ENCODE data around the gene ADAP1. TPM values are rescaled to one million over a fixed set of nuclear protein-coding genes. Genes with fewer than 3 reads are reported as not detected.
A peak's percentile ranks its signal among the peaks of the same experiment; 100 is the strongest.

Gene ADAP1
- total RNA-seq, 1 donor from 2014 or later, result 10.0 TPM

GRCh38 chr7:896346-897075 lies 58.0 kb downstream of the ADAP1 start:
- intact Hi-C loops (cut with DNase I), result no loop called here
- ATAC-seq, result no peak
- DNase-seq (ENCODE audit: missing footprints), result no peak

GRCh38 chr7:895451-896052 lies 58.9 kb downstream of the ADAP1 start:
- intact Hi-C loops (cut with DNase I), result no loop called here
- ATAC-seq (no peak), DNase-seq (ENCODE audit: missing footprints) (peak; percentile 47)

GRCh38 chr7:894927-895450 lies 59.5 kb downstream of the ADAP1 start:
- DNase-seq (ENCODE audit: missing footprints), result peak; percentile 11
- ATAC-seq, result no peak
- intact Hi-C loops (cut with DNase I), result no loop called here

- intact Hi-C loops (cut with DNase I), result no loop called here
- DNase-seq (ENCODE audit: missing footprints) (no peak), ATAC-seq (no peak)
These were observed 60.2 kb downstream of the ADAP1 start for GRCh38 chr7:894164-894867.

GRCh38 chr7:893686-894085 lies 60.8 kb downstream of the ADAP1 start:
- ATAC-seq, result no peak
- no peak for DNase-seq (ENCODE audit: missing footprints)
- intact Hi-C loops (cut with DNase I), result no loop called here

GRCh38 chr7:892648-893593 lies 61.6 kb downstream of the ADAP1 start:
- ATAC-seq, result no peak
- intact Hi-C loops (cut with DNase I), result no loop called here
- no peak for DNase-seq (ENCODE audit: missing footprints)

GRCh38 chr7:891805-892204 lies 62.7 kb downstream of the ADAP1 start:
- intact Hi-C loops (cut with DNase I), result no loop called here
- no peak for ATAC-seq
- DNase-seq (ENCODE audit: missing footprints), result no peak

GRCh38 chr7:891291-891690 lies 63.2 kb downstream of the ADAP1 start:
- DNase-seq (ENCODE audit: missing footprints), result no peak

GRCh38 chr7:890868-891267 lies 63.6 kb downstream of the ADAP1 start:
- ATAC-seq (no peak), DNase-seq (ENCODE audit: missing footprints) (no peak)
- intact Hi-C loops (cut with DNase I), result no loop called here

More at GRCh38 chr7:891291-891690, 63.2 kb downstream of the ADAP1 start:
- intact Hi-C loops (cut with DNase I), result no loop called here
- ATAC-seq, result no peak

- intact Hi-C loops (cut with DNase I), result loop anchor here (5.0 to 10.0 kb wide), 2 partner anchors 78 to 285 kb away; no protein-coding TSS in a partner anchor
- DNase-seq (ENCODE audit: missing footprints) (no peak), ATAC-seq (no peak)
These were observed 65.1 kb downstream of the ADAP1 start for GRCh38 chr7:889391-889790.

GRCh38 chr7:889025-889390 lies 65.5 kb downstream of the ADAP1 start:
- ATAC-seq, result no peak
- DNase-seq (ENCODE audit: missing footprints), result peak; percentile 69
- intact Hi-C loops (cut with DNase I), result loop anchor here (5.0 to 10.0 kb wide), 2 partner anchors 78 to 286 kb away; no protein-coding TSS in a partner anchor

- intact Hi-C loops (cut with DNase I), result loop anchor here (5.0 to 10.0 kb wide), 2 partner anchors 79 to 286 kb away; no protein-coding TSS in a partner anchor
- DNase-seq (ENCODE audit: missing footprints), result peak; percentile 48
- ATAC-seq, result no peak
These were observed 66.1 kb downstream of the ADAP1 start for GRCh38 chr7:888081-889024.

GRCh38 chr7:887488-887820 lies 67.0 kb downstream of the ADAP1 start:
- peak; percentile 60 for DNase-seq (ENCODE audit: missing footprints)

GRCh38 chr7:886626-887487 lies 67.6 kb downstream of the ADAP1 start:
- ATAC-seq (peak; percentile 86), DNase-seq (ENCODE audit: missing footprints) (peak; percentile 86)
- intact Hi-C loops (cut with DNase I), result loop anchor here (5.0 to 10.0 kb wide), 2 partner anchors 80 to 288 kb away; no protein-coding TSS in a partner anchor

More at GRCh38 chr7:887488-887820, 67.0 kb downstream of the ADAP1 start:
- ATAC-seq, result no peak
- intact Hi-C loops (cut with DNase I), result loop anchor here (5.0 to 10.0 kb wide), 2 partner anchors 80 to 287 kb away; no protein-coding TSS in a partner anchor

- ATAC-seq (no peak), DNase-seq (ENCODE audit: missing footprints) (peak; percentile 59)
- intact Hi-C loops (cut with DNase I), result loop anchor here (5.0 to 10.0 kb wide), 2 partner anchors 81 to 289 kb away; no protein-coding TSS in a partner anchor
These were observed 68.4 kb downstream of the ADAP1 start for GRCh38 chr7:885893-886625.
